ENCODE results near the gene PPP1R1C.

DNA sequence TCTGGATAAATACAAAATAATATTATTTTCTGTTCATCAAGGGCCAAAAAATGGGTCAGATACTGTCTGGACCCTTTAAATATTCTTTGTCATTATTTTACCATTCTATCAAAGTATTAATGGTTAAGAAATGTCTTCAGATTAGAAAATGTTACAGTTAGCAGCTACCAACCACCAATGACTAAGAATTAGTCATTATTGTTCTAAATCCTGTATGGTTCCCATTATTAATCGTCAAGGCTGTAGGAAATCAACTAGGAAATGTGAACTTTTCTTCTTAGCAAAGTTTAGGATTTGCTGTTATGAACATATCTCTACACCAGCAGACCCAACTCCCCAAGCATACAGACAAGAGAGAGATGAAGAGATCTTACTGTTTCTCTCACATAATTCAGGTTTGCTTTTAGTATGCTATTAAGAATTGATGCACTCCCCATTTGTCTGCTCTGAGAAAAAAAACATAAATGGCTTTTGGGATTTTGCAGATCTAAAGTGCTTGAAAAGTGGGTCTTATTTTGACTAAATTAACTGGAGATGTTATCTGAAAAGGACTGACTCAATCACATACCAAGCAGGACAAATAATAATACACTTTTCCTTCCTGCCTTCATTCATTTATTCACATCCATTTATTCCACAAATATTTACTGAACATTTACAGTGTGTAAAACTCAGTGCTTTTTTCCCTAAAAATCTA, 147.7 kb downstream of the PPP1R1C start:
- TF ChIP-seq POLR2A (IDR thresholded peaks at IDR 0.05; ENCODE audit: low read depth, low read length) (no peak), POLR2AphosphoS5 (IDR thresholded peaks at IDR 0.05; ENCODE audit: low read depth, low read length) (no peak)

All from GM12892 (cell line).